Tibial nerve (tissue), 4 donors: ENCODE data around the gene SGTA. TPM values are rescaled to one million over a fixed set of nuclear protein-coding genes. Genes with fewer than 3 reads are reported as not detected.

Source experiments
- DNase-seq, 2 donors: peaks; one replicate each; pipeline ENCODE4 v3.0.0-alpha.2; 2019; ENCODE audit warnings: low spot score in 2 of 2
- H3K27ac ChIP-seq, 4 donors: fragments of 200-600 bp; sonication (generic) in 3 of 4; one replicate each; pipeline ENCODE4 v1.5.1; 2017 to 2019; ENCODE audit warnings: mild to moderate bottlenecking in 1 of 4
- H3K27me3 ChIP-seq, 2 donors: fragments of 200-600 bp; sonication (generic) in 1 of 2; one replicate each; pipeline versions ENCODE4 v1.5.1 to v1.6.0; 2017 to 2019
- H3K36me3 ChIP-seq, 3 donors: fragments of 200-600 bp; sonication (generic); one replicate each; pipeline ENCODE4 v1.5.1; 2018 to 2019
- H3K4me1 ChIP-seq, 4 donors: fragments of 200-600 bp; sonication (generic) in 3 of 4; one replicate each; pipeline ENCODE4 v1.5.1; 2017 to 2019
- H3K4me3 ChIP-seq, 4 donors: fragments of 200-600 bp; sonication (generic) in 3 of 4; one replicate each; pipeline ENCODE4 v1.5.1; 2017 to 2019; ENCODE audit warnings: mild to moderate bottlenecking in 1 of 4, moderate library complexity in 1 of 4
- H3K9me3 ChIP-seq, 4 donors: fragments of 200-600 bp; sonication (generic) in 3 of 4; one replicate each; pipeline ENCODE4 v1.5.1; 2017 to 2019
- CTCF ChIP-seq, 5 experiments: fragments of 200-600 bp in 3 of 5; fragments of 450-650 bp in 2 of 5; sonication (generic) in 3 of 5; IDR thresholded peaks; one replicate each; pipeline ENCODE4 v1.5.1; 2016 to 2019; ENCODE audit warnings: antibody characterized with exemption in 5 of 5, mild to moderate bottlenecking in 3 of 5, moderate library complexity in 2 of 5
- EP300 ChIP-seq, 2 donors: sonication (generic); formaldehyde crosslinking; IDR thresholded peaks; one replicate each; pipeline ENCODE4 v1.6.1; 2017; ENCODE audit warnings: antibody characterized with exemption in 2 of 2, mild to moderate bottlenecking in 1 of 2
- POLR2A ChIP-seq, 2 donors: fragments of 450-650 bp; IDR thresholded peaks; one replicate each; pipeline ENCODE4 v1.6.1; 2017; ENCODE audit warnings: antibody characterized with exemption in 2 of 2, mild to moderate bottlenecking in 2 of 2, moderate library complexity in 2 of 2
- WGBS, 2 donors: methylation state at CpG; one replicate each; pipeline ENCODE4 v1.1.5; 2018; 5-methylcytosine and 5-hydroxymethylcytosine counted together
- total RNA-seq, 4 donors: library from RNA; depleted of rRNA; stranded (reverse); fragments of >200 nt; gene quantifications; one replicate each; pipeline ENCODE4 v1.1.0, GENCODE V29; 2016

The SGTA gene
- total RNA-seq, 4 donors from 2014 or later, result 40.2 to 47.6 (median 44.9) TPM

- TF ChIP-seq CTCF (IDR thresholded peaks at IDR 0.05) (no peak), EP300 (IDR thresholded peaks at IDR 0.05) (no peak), POLR2A (IDR thresholded peaks at IDR 0.05) (no peak)
- H3K27ac ChIP-seq, result no peak overlapping the region
- H3K9me3 ChIP-seq, result no peaks in the 10 kb centered on the region
- peaks cover 0 to 72% (median 0%) of the 10 kb centered on the region in 3 donors for H3K36me3 ChIP-seq
- WGBS, 2 donors, result 84 to 92% methylated on average over 16 of the region's 16 CpGs
- H3K4me3 ChIP-seq, result no peak overlapping the region
- peaks cover 0 to 3% (median 0%) of the 10 kb centered on the region in 4 donors for H3K4me1 ChIP-seq
- H3K27me3 ChIP-seq, result no peaks in the 10 kb centered on the region
- DNase-seq, result no peak
These were observed 8.8 kb upstream of the SGTA start for GRCh38 chr19:2791876-2792275.

- WGBS, 2 donors, result 88 to 90% methylated on average over 16 of the region's 16 CpGs
- Histone ChIP-seq H3K9me3 (no peaks in the 10 kb centered on the region), H3K36me3 (peaks cover 0 to 67% (median 0%) of the 10 kb centered on the region in 3 donors), H3K4me3 (no peak overlapping the region), H3K4me1 (peaks cover 0 to 5% (median 0%) of the 10 kb centered on the region in 4 donors), H3K27me3 (no peaks in the 10 kb centered on the region), H3K27ac (no peak overlapping the region)
- no peak for DNase-seq
- TF ChIP-seq EP300 (IDR thresholded peaks at IDR 0.05) (no peak), CTCF (IDR thresholded peaks at IDR 0.05) (no peak)
These were observed 8.4 kb upstream of the SGTA start for GRCh38 chr19:2791440-2791839.

- Histone ChIP-seq H3K36me3 (peaks cover 0 to 60% (median 0%) of the 10 kb centered on the region in 3 donors), H3K27ac (no peak overlapping the region), H3K4me1 (peaks cover 0 to 12% (median 0%) of the 10 kb centered on the region in 4 donors), H3K27me3 (no peaks in the 10 kb centered on the region), H3K4me3 (no peak overlapping the region), H3K9me3 (no peaks in the 10 kb centered on the region)
- WGBS, 2 donors, result 75 to 86% methylated on average over 30 to 32 of the region's 32 CpGs
- TF ChIP-seq CTCF (IDR thresholded peaks at IDR 0.05) (no peak), POLR2A (IDR thresholded peaks at IDR 0.05) (no peak), EP300 (IDR thresholded peaks at IDR 0.05) (no peak)
- no peak for DNase-seq
These were observed 7.6 kb upstream of the SGTA start for GRCh38 chr19:2790557-2791271.

- Histone ChIP-seq H3K9me3 (no peaks in the 10 kb centered on the region), H3K4me1 (peaks cover 0 to 13% (median 0%) of the 10 kb centered on the region in 4 donors), H3K27ac (no peak overlapping the region), H3K36me3 (peaks cover 0 to 55% (median 0%) of the 10 kb centered on the region in 3 donors), H3K4me3 (no peak overlapping the region), H3K27me3 (no peaks in the 10 kb centered on the region)
- DNase-seq, result no peak
- 87 to 93% methylated on average over 14 of the region's 14 CpGs for WGBS, 2 donors
- TF ChIP-seq CTCF (IDR thresholded peaks at IDR 0.05) (no peak), POLR2A (IDR thresholded peaks at IDR 0.05) (no peak), EP300 (IDR thresholded peaks at IDR 0.05) (no peak)
These were observed 7.1 kb upstream of the SGTA start for GRCh38 chr19:2790194-2790556.

- TF ChIP-seq CTCF (IDR thresholded peaks at IDR 0.05), result no peak
- Histone ChIP-seq H3K27ac (no peak overlapping the region), H3K4me3 (no peak overlapping the region), H3K27me3 (no peaks in the 10 kb centered on the region), H3K4me1 (peaks cover 0 to 31% (median 10%) of the 10 kb centered on the region in 4 donors), H3K36me3 (peaks cover 0 to 35% (median 0%) of the 10 kb centered on the region in 3 donors), H3K9me3 (no peaks in the 10 kb centered on the region)
- no peak for DNase-seq
- WGBS, 2 donors, result 86 to 87% methylated on average over 5 of the region's 5 CpGs
These were observed 5.2 kb upstream of the SGTA start for GRCh38 chr19:2788237-2788636.
